Ovary (tissue), 9 donors: ENCODE data around the gene LDB2. TPM values are rescaled to one million over a fixed set of nuclear protein-coding genes. Genes with fewer than 3 reads are reported as not detected.

Experiments
- DNase-seq, 5 donors: peaks; one replicate each; pipeline ENCODE4 v3.0.0-alpha.2; 2019 to 2020
- H3K27ac ChIP-seq, 2 donors: fragments of 200-600 bp; one replicate each; pipeline versions ENCODE4 v1.5.1 to v1.8.0; 2019 to 2022
- H3K27me3 ChIP-seq: fragments of 200-600 bp; one replicate; pipeline ENCODE4 v1.8.0; 2022
- H3K36me3 ChIP-seq: fragments of 200-600 bp; sonication (generic); one replicate; pipeline ENCODE4 v1.5.1; 2019
- H3K4me1 ChIP-seq: one replicate; pipeline ENCODE4 v1.8.1; 2013; ENCODE audit warnings: mild to moderate bottlenecking, moderate library complexity; ENCODE audit not compliant: insufficient read depth
- H3K4me3 ChIP-seq: fragments of 200-600 bp; sonication (generic); one replicate; pipeline ENCODE4 v1.5.1; 2017
- H3K9me3 ChIP-seq, 2 donors: fragments of 200-600 bp in 1 of 2; sonication (generic) in 1 of 2; one replicate each; pipeline versions ENCODE4 v1.5.1 to v1.8.1; 2013 to 2019; ENCODE audit warnings: mild to moderate bottlenecking in 1 of 2, moderate library complexity in 1 of 2
- EP300 ChIP-seq: sonication (generic); formaldehyde crosslinking; IDR thresholded peaks from one replicate; pipeline ENCODE4 v1.6.1; 2017; ENCODE audit warnings: antibody characterized with exemption
- POLR2A ChIP-seq: fragments of 450-650 bp; IDR thresholded peaks from one replicate; pipeline ENCODE4 v1.6.1; 2017; ENCODE audit warnings: antibody characterized with exemption, mild to moderate bottlenecking, moderate library complexity
- WGBS, 3 donors: extraction: QIAGEN DNeasy Blood & Tissue Kit in 1 of 3; methylation state at CpG; one replicate each; pipeline versions ENCODE4 v1.1.5 to v1.1.7; 2013 to 2017; 5-methylcytosine and 5-hydroxymethylcytosine counted together
- intact Hi-C, 4 donors: fragments of 100-400 bp; cut with DNase I; formaldehyde crosslinking; loops; one replicate each; pipeline versions ENCODE4 v1.11.0 to v1.15.1; 2022 to 2023
- polyA plus RNA-seq, 2 donors: library from polyadenylated mRNA; stranded (reverse); fragments of 200-250 nt in 1 of 2; fragments of 350-450 nt in 1 of 2; fragmentation: Illumina TruSeq in 1 of 2; extraction: RNeasy Lipid Tissue Mini Kit (QIAGEN cat#74804) in 1 of 2; gene quantifications; one replicate each; pipeline ENCODE4 v1.2.3, GENCODE V29; 2013 to 2014
- total RNA-seq, 7 donors: library from RNA; depleted of rRNA in 2 of 7; stranded (reverse); fragments of >200 nt in 2 of 7; fragmentation: NEBNext Ultra II Directional in 3 of 7; extraction: Animal tissue kit (Norgen Biotek cat#: 25700) in 3 of 7; gene quantifications; one replicate each; pipeline versions ENCODE4 v1.1.0 to v1.2.4, GENCODE V29; 2016 to 2023
- TF ChIP-seq, protein P1 (sequence below), 3 donors: fragments of 450-650 bp in 2 of 3; fragments of 200-600 bp in 1 of 3; IDR thresholded peaks; one replicate each; pipeline versions ENCODE4 v1.5.1 to v1.8.0; 2016 to 2022; ENCODE audit warnings: antibody characterized with exemption in 3 of 3, mild to moderate bottlenecking in 1 of 3
- donor health status: DM: no; HTN: no; CAD: no; lungs with moderate emphysema.
- donor health status: DM: no; HTN: no; CAD: no.
- donor health status: Bipolar disorder and iron deficiency.
- donor health status: DM: yes; HTN: yes; CAD: no.
- donor health status: DM: no; HTN: no; CAD: no.
- donor health status: DM: yes; HTN: yes; CAD: no.

LDB2 gene
- total and polyA plus RNA-seq, 9 donors, result 17.0 to 89.1 (median 27.4) TPM

DNA sequence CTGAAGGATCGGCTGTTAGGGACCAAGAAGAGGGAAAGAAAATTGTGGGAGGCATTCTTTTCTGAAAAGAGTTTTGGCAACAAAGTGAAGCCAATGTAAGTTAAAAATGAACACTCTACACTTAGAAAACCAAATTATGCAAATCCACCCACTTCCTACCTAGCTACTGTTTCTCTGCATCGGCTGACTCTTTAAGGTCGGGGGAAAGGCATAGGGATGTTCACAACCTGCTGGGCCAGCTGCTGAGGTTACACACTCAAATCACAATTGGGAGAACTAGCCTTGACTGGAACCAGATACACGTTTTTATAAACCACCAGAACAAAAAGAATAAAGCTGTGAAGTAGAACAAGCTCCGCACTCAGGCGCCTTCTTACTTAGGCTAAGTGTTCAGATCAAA lies 165.7 kb downstream of the LDB2 start:
- no peaks in the 10 kb centered on the region for H3K4me1 ChIP-seq
- no peaks in the 10 kb centered on the region for H3K36me3 ChIP-seq
- intact Hi-C loops, result no loop called here
- WGBS, 3 donors, result 76 to 78% (median 76%) methylated on average over 6 of the region's 6 CpGs
- no peaks in the 10 kb centered on the region for H3K27me3 ChIP-seq
- DNase-seq, result no peak
- no peak for TF ChIP-seq EP300
- no peak overlapping the region for H3K4me3 ChIP-seq
- no peak overlapping the region for H3K27ac ChIP-seq
- H3K9me3 ChIP-seq, result no peaks in the 10 kb centered on the region

DNA sequence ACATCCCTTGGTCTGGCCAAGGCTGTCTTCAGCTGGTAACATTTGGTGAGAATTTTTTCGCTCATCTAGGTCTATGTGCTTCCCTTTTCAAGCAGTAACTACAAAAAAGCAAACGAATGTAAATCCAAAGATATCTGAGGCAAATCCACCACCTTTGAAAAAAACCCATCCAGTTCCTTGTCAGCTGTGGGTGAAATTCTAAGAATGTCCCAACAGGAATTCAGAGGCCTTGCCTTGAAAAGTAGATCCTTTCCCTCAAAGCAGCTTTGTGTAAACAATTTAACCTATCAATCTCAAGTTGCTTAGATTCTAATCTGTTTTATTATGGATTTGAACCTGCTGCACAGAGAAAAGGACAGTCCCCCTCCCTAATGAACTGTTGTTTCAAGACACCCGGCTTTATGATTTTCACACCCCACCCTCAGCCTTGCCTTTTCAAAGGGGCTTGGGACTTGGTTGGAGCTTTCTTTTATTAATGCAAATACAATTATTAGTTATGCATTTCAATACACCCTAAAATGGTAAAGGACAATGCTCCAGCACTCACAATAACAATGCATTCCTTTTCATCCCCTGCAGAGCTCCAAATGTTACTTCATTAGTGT lies 166.6 kb downstream of the LDB2 start:
- TF ChIP-seq EP300 (no peak), POLR2A (no peak)
- TF ChIP-seq, protein P1, sequence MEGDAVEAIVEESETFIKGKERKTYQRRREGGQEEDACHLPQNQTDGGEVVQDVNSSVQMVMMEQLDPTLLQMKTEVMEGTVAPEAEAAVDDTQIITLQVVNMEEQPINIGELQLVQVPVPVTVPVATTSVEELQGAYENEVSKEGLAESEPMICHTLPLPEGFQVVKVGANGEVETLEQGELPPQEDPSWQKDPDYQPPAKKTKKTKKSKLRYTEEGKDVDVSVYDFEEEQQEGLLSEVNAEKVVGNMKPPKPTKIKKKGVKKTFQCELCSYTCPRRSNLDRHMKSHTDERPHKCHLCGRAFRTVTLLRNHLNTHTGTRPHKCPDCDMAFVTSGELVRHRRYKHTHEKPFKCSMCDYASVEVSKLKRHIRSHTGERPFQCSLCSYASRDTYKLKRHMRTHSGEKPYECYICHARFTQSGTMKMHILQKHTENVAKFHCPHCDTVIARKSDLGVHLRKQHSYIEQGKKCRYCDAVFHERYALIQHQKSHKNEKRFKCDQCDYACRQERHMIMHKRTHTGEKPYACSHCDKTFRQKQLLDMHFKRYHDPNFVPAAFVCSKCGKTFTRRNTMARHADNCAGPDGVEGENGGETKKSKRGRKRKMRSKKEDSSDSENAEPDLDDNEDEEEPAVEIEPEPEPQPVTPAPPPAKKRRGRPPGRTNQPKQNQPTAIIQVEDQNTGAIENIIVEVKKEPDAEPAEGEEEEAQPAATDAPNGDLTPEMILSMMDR (IDR thresholded peaks at IDR 0.05), result no peak

DNA sequence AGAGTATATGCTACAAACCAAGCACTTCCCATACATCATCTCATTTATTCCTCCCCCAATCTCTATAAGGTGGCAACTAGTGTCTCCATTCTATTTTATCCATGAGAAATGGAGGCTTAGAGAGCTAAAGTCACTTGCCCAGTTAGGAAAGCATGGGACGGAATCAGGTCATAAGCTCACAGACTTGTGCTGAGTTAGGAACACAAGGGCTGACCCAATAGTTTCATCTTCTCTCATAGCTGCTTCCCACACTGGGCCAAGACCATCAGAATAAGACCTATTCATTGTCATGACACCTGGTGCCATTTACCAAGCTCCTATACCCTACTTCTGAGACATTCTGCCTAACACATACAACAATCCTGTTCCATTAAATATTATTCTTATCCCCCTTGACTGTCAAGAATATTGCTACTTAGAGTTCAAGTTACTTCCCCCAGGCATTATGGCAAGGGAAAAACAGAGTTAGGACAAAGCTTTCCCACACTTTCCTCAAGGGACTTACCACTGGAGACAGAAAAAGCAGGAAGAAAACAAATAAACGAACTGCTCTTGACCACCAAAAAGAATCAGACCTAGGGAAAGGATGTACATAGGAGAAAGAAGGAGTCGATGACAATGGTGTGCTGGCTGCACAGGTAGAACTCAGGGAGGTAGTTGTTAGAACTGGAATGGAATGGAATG lies 167.8 kb downstream of the LDB2 start:
- no peak for DNase-seq
- no peak overlapping the region for H3K27ac ChIP-seq
- WGBS, 3 donors, result 83 to 91% (median 90%) methylated on average over 3 of the region's 3 CpGs

More for the DNA sequence above, 166.6 kb downstream of the LDB2 start:
- H3K36me3 ChIP-seq, result no peaks in the 10 kb centered on the region
- H3K4me3 ChIP-seq, result no peak overlapping the region
- no peaks in the 10 kb centered on the region for H3K4me1 ChIP-seq
- H3K27ac ChIP-seq, result no peak overlapping the region
- H3K27me3 ChIP-seq, result no peaks in the 10 kb centered on the region
- intact Hi-C loops, result no loop called here
- H3K9me3 ChIP-seq, result no peaks in the 10 kb centered on the region
- WGBS, 3 donors, result 80 to 93% (median 88%) methylated on average over 3 of the region's 3 CpGs
- DNase-seq, result no peak

DNA sequence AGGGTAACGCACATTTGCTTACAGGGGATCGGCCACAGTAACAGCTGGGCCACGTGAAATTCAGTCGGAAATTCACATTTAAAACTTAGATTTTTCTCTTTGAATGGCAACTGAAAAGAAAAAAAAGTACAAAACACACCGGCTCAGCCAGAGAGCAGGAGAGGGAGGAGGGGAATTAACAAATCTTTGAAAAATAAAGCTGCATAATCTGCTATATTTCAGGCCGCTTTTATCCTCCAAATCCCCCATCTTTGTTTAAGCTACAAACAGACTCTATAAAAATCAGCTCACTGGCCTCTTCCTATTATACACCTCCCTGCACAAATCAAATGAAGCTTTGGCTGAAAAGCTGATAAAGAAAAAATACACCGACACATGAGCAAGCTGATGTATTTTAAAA lies 169.1 kb downstream of the LDB2 start:
- DNase-seq, result no peak
- TF ChIP-seq, protein P1 (IDR thresholded peaks at IDR 0.05), result no peak
- TF ChIP-seq EP300 (no peak), POLR2A (no peak)
- no peaks in the 10 kb centered on the region for H3K9me3 ChIP-seq
- no peak overlapping the region for H3K4me3 ChIP-seq
- no peaks in the 10 kb centered on the region for H3K36me3 ChIP-seq
- intact Hi-C loops, result no loop called here
- 25 to 37% (median 28%) methylated on average over 7 of the region's 7 CpGs for WGBS, 3 donors
- no peaks in the 10 kb centered on the region for H3K4me1 ChIP-seq
- no peaks in the 10 kb centered on the region for H3K27me3 ChIP-seq
- H3K27ac ChIP-seq, result peak overlapping the region in 1 of 2 donors; percentile 40

More for the DNA sequence above, 167.8 kb downstream of the LDB2 start:
- Histone ChIP-seq H3K4me1 (no peaks in the 10 kb centered on the region), H3K9me3 (no peaks in the 10 kb centered on the region), H3K36me3 (no peaks in the 10 kb centered on the region), H3K27me3 (no peaks in the 10 kb centered on the region), H3K4me3 (no peak overlapping the region)
- TF ChIP-seq EP300, result no peak
- TF ChIP-seq, protein P1 (IDR thresholded peaks at IDR 0.05), result no peak
- no peak for TF ChIP-seq POLR2A
- intact Hi-C loops, result no loop called here

DNA sequence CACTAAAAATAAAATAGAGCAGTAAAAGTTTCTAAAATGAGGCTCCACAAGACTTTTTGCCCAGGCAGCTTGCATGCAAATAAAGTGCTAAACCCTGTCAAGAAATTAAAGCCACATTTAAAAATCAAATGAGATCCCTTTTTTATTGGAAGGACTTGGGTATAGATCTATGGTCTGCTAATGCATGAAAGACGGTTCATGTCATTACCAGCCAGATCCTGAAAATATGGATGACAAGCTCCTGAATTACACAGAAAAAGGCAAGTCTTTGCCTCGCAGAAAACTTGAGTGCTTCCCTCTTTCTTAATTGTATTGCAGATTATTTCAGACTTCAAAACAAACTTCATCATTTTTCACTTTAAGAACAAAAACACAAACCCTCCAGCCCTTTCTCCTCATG lies 169.6 kb downstream of the LDB2 start:
- TF ChIP-seq, protein P1 (IDR thresholded peaks at IDR 0.05), result no peak
- no peak for TF ChIP-seq POLR2A
- no peak for TF ChIP-seq EP300
- intact Hi-C loops, result no loop called here
- H3K27ac ChIP-seq, result no peak overlapping the region
- no peaks in the 10 kb centered on the region for H3K27me3 ChIP-seq
- no peak overlapping the region for H3K4me3 ChIP-seq
- H3K4me1 ChIP-seq, result no peaks in the 10 kb centered on the region
- no peaks in the 10 kb centered on the region for H3K36me3 ChIP-seq
- WGBS, 3 donors, result 63 to 78% (median 77%) methylated on average over 2 of the region's 2 CpGs
- H3K9me3 ChIP-seq, result no peaks in the 10 kb centered on the region
- no peak for DNase-seq
